ENCODE measurements around the gene PLPPR3.
A peak's percentile ranks its signal among the peaks of the same experiment; 100 is the strongest.
"Not testable (repeated sequence)": the region's sequence is repeated elsewhere in the genome, so short reads cannot be mapped to it uniquely, and the experiment has no call there.

PLPPR3 gene

DNA sequence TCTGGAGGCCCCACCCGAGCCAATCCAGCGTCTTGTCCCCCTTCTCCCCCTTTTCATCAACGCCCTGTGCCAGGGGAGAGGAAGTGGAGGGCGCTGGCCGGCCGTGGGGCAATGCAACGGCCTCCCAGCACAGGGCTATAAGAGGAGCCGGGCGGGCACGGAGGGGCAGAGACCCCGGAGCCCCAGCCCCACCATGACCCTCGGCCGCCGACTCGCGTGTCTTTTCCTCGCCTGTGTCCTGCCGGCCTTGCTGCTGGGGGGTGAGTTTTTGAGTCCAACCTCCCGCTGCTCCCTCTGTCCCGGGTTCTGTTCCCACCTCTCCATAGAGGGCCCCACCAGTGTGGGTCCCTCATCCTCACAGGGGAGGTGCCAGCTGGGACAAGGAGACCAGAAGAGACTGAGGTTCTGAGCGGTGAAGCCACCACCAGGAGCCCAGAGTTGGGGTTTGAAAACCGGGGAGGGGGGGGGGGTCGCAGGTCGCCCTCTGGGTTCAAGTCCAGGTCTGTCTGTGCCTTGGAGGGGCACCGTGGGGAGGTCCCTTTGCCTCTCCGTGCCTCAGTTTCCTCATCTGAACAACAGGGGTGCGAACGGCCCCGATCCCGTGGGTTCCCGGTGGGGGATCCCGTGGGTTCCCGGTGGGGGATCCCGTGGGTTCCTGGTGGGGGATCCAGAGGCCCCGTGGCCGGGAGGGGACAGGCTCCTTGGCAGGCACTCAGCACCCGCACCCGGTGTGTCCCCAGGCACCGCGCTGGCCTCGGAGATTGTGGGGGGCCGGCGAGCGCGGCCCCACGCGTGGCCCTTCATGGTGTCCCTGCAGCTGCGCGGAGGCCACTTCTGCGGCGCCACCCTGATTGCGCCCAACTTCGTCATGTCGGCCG lies 30.6 kb upstream of the PLPPR3 start, which contains the start of gene ELANE:
ELANE (plus strand) TSS at position 168 of the 878 bp plus-strand sequence; CDS start at position 194, 26 bp downstream.
- Histone ChIP-seq H3K36me3 (ENCODE audit: insufficient read depth, low read length) (no peaks in the 10 kb centered on the region), H4K20me1 (ENCODE audit: insufficient read depth, low read length) (no peaks in the 10 kb centered on the region), H3K79me2 (ENCODE audit: insufficient read depth, low read length) (no peaks in the 10 kb centered on the region), H3K9me3 (ENCODE audit: insufficient read depth, low read length, severe bottlenecking) (no peaks in the 10 kb centered on the region), H3K9ac (ENCODE audit: low read depth, low read length) (no peak within 1 kb of the TSS), H3K4me3 (ENCODE audit: low read depth in 1 of 2, low read length in 2 of 2) (no peak within 1 kb of the TSS), H2AFZ (ENCODE audit: low read depth, low read length) (no peak within 1 kb of the TSS), H3K4me2 (ENCODE audit: insufficient read depth, low read length) (no peak within 1 kb of the TSS), H3K4me1 (ENCODE audit: insufficient read depth, low read length) (no peaks in the 10 kb centered on the region), H3K27me3 (ENCODE audit: insufficient read depth, low read length, poor library complexity) (no peaks in the 10 kb centered on the region), H3K27ac (ENCODE audit: low read length) (no peak within 1 kb of the TSS)
- no peak for TF ChIP-seq EZH2 (IDR thresholded peaks at IDR 0.05; ENCODE audit: borderline replicate concordance, low read depth, low read length, severe bottlenecking)
- ATAC-seq (ENCODE audit: insufficient read depth, low read depth) = no peak
- DNase-seq = no peak

DNA sequence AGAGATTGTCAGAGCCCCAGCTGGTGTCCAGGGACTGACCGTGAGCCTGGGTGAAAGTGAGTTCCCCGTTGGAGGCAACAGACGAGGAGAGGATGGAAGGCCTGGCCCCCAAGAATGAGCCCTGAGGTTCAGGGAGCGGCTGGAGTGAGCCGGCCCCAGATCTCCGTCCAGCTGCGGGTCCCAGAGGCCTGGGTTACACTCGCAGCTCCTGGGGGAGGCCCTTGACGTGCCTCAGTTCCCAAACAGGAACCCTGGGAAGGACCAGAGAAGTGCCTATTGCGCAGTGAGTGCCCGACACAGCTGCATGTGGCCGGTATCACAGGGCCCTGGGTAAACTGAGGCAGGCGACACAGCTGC lies 29.2 kb upstream of the PLPPR3 start:
- H3K27ac ChIP-seq (ENCODE audit: low read length) = no peak overlapping the region
- no peak overlapping the region for H2AFZ ChIP-seq (ENCODE audit: low read depth, low read length)
- TF ChIP-seq, protein P1, sequence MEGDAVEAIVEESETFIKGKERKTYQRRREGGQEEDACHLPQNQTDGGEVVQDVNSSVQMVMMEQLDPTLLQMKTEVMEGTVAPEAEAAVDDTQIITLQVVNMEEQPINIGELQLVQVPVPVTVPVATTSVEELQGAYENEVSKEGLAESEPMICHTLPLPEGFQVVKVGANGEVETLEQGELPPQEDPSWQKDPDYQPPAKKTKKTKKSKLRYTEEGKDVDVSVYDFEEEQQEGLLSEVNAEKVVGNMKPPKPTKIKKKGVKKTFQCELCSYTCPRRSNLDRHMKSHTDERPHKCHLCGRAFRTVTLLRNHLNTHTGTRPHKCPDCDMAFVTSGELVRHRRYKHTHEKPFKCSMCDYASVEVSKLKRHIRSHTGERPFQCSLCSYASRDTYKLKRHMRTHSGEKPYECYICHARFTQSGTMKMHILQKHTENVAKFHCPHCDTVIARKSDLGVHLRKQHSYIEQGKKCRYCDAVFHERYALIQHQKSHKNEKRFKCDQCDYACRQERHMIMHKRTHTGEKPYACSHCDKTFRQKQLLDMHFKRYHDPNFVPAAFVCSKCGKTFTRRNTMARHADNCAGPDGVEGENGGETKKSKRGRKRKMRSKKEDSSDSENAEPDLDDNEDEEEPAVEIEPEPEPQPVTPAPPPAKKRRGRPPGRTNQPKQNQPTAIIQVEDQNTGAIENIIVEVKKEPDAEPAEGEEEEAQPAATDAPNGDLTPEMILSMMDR (IDR thresholded peaks at IDR 0.05; ENCODE audit: borderline replicate concordance, extremely low read depth, low read length, poor library complexity, severe bottlenecking) = no peak
- TF ChIP-seq EZH2 (IDR thresholded peaks at IDR 0.05; ENCODE audit: borderline replicate concordance, low read depth, low read length, severe bottlenecking) = no peak
- ATAC-seq (ENCODE audit: insufficient read depth, low read depth) = no peak
- H4K20me1 ChIP-seq (ENCODE audit: insufficient read depth, low read length) = no peaks in the 10 kb centered on the region
- no peaks in the 10 kb centered on the region for H3K36me3 ChIP-seq (ENCODE audit: insufficient read depth, low read length)
- no peaks in the 10 kb centered on the region for H3K79me2 ChIP-seq (ENCODE audit: insufficient read depth, low read length)
- H3K4me2 ChIP-seq (ENCODE audit: insufficient read depth, low read length) = no peak overlapping the region
- no peaks in the 10 kb centered on the region for H3K4me1 ChIP-seq (ENCODE audit: insufficient read depth, low read length)
- H3K9ac ChIP-seq (ENCODE audit: low read depth, low read length) = no peak overlapping the region
- no peak overlapping the region for H3K4me3 ChIP-seq (ENCODE audit: low read depth in 1 of 2, low read length in 2 of 2)
- no peak for DNase-seq
- H3K27me3 ChIP-seq (ENCODE audit: insufficient read depth, low read length, poor library complexity) = no peaks in the 10 kb centered on the region
- no peaks in the 10 kb centered on the region for H3K9me3 ChIP-seq (ENCODE audit: insufficient read depth, low read length, severe bottlenecking)

DNA sequence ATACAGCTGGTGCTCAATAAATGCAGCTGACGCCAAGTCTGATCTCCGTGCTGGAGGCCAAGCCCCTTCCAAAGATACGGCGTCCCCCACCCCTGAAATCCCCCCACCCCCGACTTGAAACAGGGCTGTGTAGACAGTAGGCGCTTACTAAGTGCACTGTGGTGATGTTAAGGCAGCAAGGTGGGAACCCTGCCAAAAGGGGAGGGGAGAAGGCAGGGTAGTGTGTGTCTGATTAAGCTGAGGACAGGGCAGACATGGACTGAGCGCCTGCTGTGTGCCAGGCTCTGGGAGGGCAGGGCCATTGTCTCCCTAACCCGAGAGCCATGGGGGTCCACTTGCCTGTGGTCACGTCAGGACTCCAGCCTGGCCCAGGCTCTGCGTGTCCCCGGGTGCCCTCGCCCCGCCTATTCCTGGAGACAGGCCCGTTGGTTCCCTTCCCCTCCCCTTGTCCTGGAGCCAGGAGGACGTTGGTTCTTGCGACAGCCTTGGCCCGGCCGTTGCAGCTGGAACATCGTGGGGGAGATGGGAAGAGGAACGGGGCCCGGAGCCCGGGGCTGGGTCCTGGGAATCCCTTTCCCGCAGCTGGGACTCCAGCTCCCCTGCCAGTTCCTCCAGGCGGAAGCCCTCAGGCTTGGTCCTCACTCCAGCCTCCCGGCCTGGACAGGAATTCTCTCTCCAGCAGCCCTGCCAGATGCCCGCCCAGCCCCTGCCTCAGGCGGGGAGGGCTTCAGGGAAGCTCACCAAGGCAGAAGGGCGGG lies 28.6 kb upstream of the PLPPR3 start:
- no peaks in the 10 kb centered on the region for H3K79me2 ChIP-seq (ENCODE audit: insufficient read depth, low read length)
- H4K20me1 ChIP-seq (ENCODE audit: insufficient read depth, low read length) = no peaks in the 10 kb centered on the region
- no peak for ATAC-seq (ENCODE audit: insufficient read depth, low read depth)
- H2AFZ ChIP-seq (ENCODE audit: low read depth, low read length) = no peak overlapping the region
- no peaks in the 10 kb centered on the region for H3K36me3 ChIP-seq (ENCODE audit: insufficient read depth, low read length)
- no peak overlapping the region for H3K4me3 ChIP-seq (ENCODE audit: low read depth in 1 of 2, low read length in 2 of 2)
- H3K9me3 ChIP-seq (ENCODE audit: insufficient read depth, low read length, severe bottlenecking) = no peaks in the 10 kb centered on the region
- H3K9ac ChIP-seq (ENCODE audit: low read depth, low read length) = no peak overlapping the region
- peak; percentile 21 for DNase-seq
- H3K27ac ChIP-seq (ENCODE audit: low read length) = no peak overlapping the region
- TF ChIP-seq, protein P1 (IDR thresholded peaks at IDR 0.05; ENCODE audit: borderline replicate concordance, extremely low read depth, low read length, poor library complexity, severe bottlenecking) = no peak
- TF ChIP-seq EZH2 (IDR thresholded peaks at IDR 0.05; ENCODE audit: borderline replicate concordance, low read depth, low read length, severe bottlenecking) = no peak
- no peak overlapping the region for H3K4me2 ChIP-seq (ENCODE audit: insufficient read depth, low read length)
- no peaks in the 10 kb centered on the region for H3K4me1 ChIP-seq (ENCODE audit: insufficient read depth, low read length)
- no peaks in the 10 kb centered on the region for H3K27me3 ChIP-seq (ENCODE audit: insufficient read depth, low read length, poor library complexity)

DNA sequence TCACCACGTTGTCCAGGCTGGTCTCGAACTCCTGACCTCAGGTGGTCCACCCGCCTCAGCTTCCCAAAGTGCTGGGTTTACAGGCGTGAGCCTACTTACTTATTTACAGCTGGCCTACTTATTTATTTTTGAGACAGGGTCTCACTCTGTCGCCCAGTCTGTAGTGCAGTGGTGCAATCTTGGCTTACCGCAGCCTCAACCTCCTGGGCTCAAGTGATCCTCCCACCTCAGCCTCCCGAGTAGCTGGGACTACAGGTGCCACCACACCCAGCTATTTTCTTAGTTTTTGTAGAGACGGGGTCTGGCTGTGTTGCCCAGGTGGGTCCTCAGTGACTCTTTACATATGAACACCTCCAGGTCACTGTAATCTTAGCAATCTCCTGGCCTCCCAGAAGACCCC lies 27.4 kb upstream of the PLPPR3 start:
- not testable (repeated sequence) for H3K4me1 ChIP-seq (ENCODE audit: insufficient read depth, low read length); H3K9me3 ChIP-seq (ENCODE audit: insufficient read depth, low read length, severe bottlenecking); ATAC-seq (ENCODE audit: insufficient read depth, low read depth); H3K4me3 ChIP-seq (ENCODE audit: low read depth in 1 of 2, low read length in 2 of 2); H4K20me1 ChIP-seq (ENCODE audit: insufficient read depth, low read length); DNase-seq; H3K27me3 ChIP-seq (ENCODE audit: insufficient read depth, low read length, poor library complexity); H3K9ac ChIP-seq (ENCODE audit: low read depth, low read length); H3K27ac ChIP-seq (ENCODE audit: low read length); H2AFZ ChIP-seq (ENCODE audit: low read depth, low read length); H3K36me3 ChIP-seq (ENCODE audit: insufficient read depth, low read length); H3K79me2 ChIP-seq (ENCODE audit: insufficient read depth, low read length); H3K4me2 ChIP-seq (ENCODE audit: insufficient read depth, low read length)
